Thyroid gland (tissue), 4 donors: ENCODE results near the gene KITLG. TPM values are rescaled to one million over a fixed set of nuclear protein-coding genes. Genes with fewer than 3 reads are reported as not detected.

ENCODE experiments used
- DNase-seq, 2 donors: peaks; one replicate each; pipeline ENCODE4 v3.0.0-alpha.2; 2019
- H3K27ac ChIP-seq, 3 donors: fragments of 200-600 bp; sonication (generic); 1 replicate in 2 of 3; 2 replicates in 1 of 3; pipeline ENCODE4 v1.5.1; 2016 to 2019; ENCODE audit warnings: mild to moderate bottlenecking in 1 of 3, moderate library complexity in 1 of 3
- H3K27me3 ChIP-seq: fragments of 200-600 bp; sonication (generic); one replicate; pipeline ENCODE4 v1.5.1; 2019
- H3K36me3 ChIP-seq, 2 donors: fragments of 200-600 bp; sonication (generic); one replicate each; pipeline ENCODE4 v1.5.1; 2016 to 2019
- H3K4me1 ChIP-seq, 2 donors: fragments of 200-600 bp; sonication (generic); one replicate each; pipeline ENCODE4 v1.5.1; 2017 to 2019
- H3K4me3 ChIP-seq, 3 donors: fragments of 200-600 bp; sonication (generic); replicated peaks in 1 of 3; 1 replicate in 2 of 3; 2 replicates in 1 of 3; pipeline ENCODE4 v1.5.1; 2016; ENCODE audit warnings: mild to moderate bottlenecking in 1 of 3
- H3K9me3 ChIP-seq: fragments of 200-600 bp; sonication (generic); one replicate; pipeline ENCODE4 v1.5.1; 2017
- CTCF ChIP-seq, 6 experiments: fragments of 200-600 bp in 3 of 6; fragments of 450-650 bp in 3 of 6; sonication (generic) in 3 of 6; IDR thresholded peaks; one replicate each; pipeline ENCODE4 v1.5.1; 2016 to 2019; ENCODE audit warnings: antibody characterized with exemption in 6 of 6, mild to moderate bottlenecking in 2 of 6, inconsistent platforms in 1 of 6, moderate library complexity in 1 of 6
- POLR2A ChIP-seq, 2 donors: fragments of 450-650 bp; IDR thresholded peaks; one replicate each; pipeline ENCODE4 v1.6.1; 2017; ENCODE audit warnings: antibody characterized with exemption in 2 of 2, mild to moderate bottlenecking in 2 of 2, moderate library complexity in 1 of 2
- WGBS, 2 donors: methylation state at CpG; one replicate each; pipeline ENCODE4 v1.1.5; 2017; 5-methylcytosine and 5-hydroxymethylcytosine counted together
- intact Hi-C: fragments of 100-400 bp; cut with DNase I; formaldehyde crosslinking; loops from one replicate; pipeline ENCODE4 v1.15.1; 2023
- small RNA-seq: library from RNA; depleted of rRNA; stranded (forward); fragments of <200 nt; gene quantifications from one replicate; pipeline ENCODE3, GENCODE V24; 2016
- total RNA-seq, 4 donors: library from RNA; depleted of rRNA; stranded (reverse); fragments of >200 nt; gene quantifications; one replicate each; pipeline ENCODE4 v1.2.3, GENCODE V29; 2016

Gene KITLG
- total RNA-seq, 4 donors from 2014 or later: 6.8 to 10.3 (median 8.4) TPM

- Histone ChIP-seq H3K36me3 (no peaks in the 10 kb centered on the region), H3K4me3 (no peak overlapping the region), H3K4me1 (no peaks in the 10 kb centered on the region), H3K27ac (no peak overlapping the region), H3K27me3 (no peaks in the 10 kb centered on the region), H3K9me3 (no peaks in the 10 kb centered on the region)
- intact Hi-C loops: no loop called here
- TF ChIP-seq POLR2A (IDR thresholded peaks at IDR 0.05) (no peak), CTCF (IDR thresholded peaks at IDR 0.05) (no peak)
- DNase-seq: no peak
These were observed 134.4 kb downstream of the KITLG start for GRCh38 chr12:88445705-88446394.

GRCh38 chr12:88444481-88444880 lies 135.8 kb downstream of the KITLG start:
- WGBS, 2 donors: 58 to 59% methylated on average over 1 of the region's 1 CpG
- TF ChIP-seq CTCF (IDR thresholded peaks at IDR 0.05): no peak
- no peak for TF ChIP-seq POLR2A (IDR thresholded peaks at IDR 0.05)
- no peak for DNase-seq
- H3K4me3 ChIP-seq: no peak overlapping the region
- no peaks in the 10 kb centered on the region for H3K4me1 ChIP-seq
- no peaks in the 10 kb centered on the region for H3K27me3 ChIP-seq
- intact Hi-C loops: no loop called here
- no peak overlapping the region for H3K27ac ChIP-seq
- no peaks in the 10 kb centered on the region for H3K36me3 ChIP-seq
- no peaks in the 10 kb centered on the region for H3K9me3 ChIP-seq

Small RNA genes within 50 kb of the gene (small RNA-seq; reads per million reads assigned to genes)
- not detected for gene RNU1-117P
